HT-29 (cell line): Measurements from ENCODE around the gene DAB1. TPM values are rescaled to one million over a fixed set of nuclear protein-coding genes. Genes with fewer than 3 reads are reported as not detected.

Experiments
- DNase-seq: peaks from one replicate; pipeline ENCODE4 v3.0.0-alpha.2; 2015; ENCODE audit warnings: low spot score
- total RNA-seq: library from RNA; depleted of rRNA; stranded (reverse); fragments of >200 nt; shearing (Covaris generic); gene quantifications from 2 replicates; pipeline ENCODE4 v1.2.3, GENCODE V29; 2014

The DAB1 gene
- total RNA-seq, 1 experiment from 2014 or later = not detected

DNA sequence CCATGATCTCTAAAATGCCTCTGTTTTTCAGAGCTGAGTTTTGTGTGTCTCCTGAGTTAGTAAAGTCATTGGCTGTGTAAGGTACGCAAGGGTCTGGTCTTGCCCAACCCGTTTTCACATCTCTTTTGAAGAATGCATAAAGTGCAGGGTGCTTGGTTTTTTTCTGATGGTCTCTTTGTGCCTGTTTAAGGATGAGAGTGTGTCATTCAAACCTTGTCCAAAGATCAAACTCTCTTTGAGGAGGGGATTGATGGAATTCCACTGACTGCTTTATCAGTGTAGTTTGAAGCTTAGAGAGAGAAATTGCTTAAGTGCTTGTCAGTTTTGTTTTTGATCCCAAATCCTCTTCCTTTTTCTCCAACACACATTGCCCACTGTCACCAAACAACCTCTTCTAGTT lies 438.0 kb downstream of the DAB1 start:
- no peak for DNase-seq

DNA sequence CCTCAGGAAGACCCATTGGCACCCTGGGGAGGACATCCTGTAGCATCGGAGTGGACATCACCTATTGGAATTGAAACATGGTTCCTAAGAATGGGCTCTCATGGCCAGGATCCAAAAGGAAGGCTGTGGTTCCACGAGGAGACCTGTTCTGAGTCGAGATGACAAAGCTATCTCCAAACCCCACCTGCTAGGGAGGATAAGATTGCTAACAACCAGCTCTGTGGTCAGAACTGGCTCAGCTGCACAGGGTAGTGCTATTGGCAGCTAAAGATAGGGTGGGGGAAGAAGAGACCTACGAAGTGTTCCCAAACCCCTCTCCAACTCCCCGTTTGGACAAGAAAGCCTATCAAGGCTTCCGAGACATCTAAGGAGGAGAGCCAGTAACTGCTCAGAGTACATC lies 440.4 kb downstream of the DAB1 start:
- DNase-seq = no peak

DNA sequence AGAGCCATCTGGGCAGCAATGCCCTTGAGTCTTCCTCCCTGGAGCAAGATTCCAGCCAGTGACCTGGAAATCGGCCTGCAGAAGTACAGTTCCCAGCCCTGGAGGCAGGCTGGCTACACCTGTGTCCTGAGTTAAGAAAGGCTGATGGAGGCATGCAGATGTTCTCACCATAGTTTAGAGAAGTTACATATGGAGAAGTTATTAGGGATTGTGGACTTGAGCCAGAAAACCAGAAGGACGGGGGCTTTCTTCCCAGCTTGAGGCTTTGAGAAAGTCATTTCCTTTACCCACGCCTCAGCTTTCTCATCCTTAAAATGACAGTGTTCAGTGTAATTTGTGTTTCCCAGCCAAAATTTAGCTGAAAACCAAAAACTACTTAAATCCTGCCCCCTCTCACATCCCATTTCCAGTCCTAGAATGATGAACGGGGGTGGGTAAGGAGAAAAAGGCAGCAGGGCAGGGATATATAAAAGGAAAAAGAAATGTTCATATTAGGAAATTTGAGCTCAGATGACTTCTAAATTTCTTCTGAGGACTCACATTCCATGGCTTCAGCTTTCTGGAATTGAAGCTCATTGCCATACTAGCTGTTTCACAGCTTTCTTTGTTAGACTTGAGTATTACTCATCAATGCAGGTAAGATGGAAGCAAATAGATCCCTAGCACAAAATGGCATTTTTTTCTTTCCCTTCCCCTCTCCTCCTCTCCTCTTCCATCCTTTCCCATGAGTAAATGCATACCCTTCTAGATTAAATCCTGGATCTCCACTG lies 443.7 kb downstream of the DAB1 start:
- DNase-seq = no peak

DNA sequence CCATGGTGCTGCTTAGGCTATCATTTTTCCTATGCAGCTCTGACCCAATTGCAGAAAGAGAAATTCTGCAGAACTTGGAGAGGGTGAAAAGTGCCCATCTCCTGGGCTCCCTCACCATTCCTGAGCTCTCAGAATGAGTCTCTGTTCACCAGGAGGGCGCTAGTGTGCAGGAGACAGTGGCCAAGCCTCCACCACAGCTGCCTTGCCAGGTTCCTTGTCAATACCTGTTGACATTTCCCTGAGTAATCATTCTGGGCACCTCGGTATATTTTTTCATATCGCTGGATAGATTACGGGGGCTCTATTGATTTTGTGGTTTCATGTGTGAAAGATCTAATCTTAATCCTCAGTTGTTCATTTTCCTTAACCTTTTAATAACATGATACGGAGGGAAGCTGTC lies 445.0 kb downstream of the DAB1 start:
- no peak for DNase-seq

DNA sequence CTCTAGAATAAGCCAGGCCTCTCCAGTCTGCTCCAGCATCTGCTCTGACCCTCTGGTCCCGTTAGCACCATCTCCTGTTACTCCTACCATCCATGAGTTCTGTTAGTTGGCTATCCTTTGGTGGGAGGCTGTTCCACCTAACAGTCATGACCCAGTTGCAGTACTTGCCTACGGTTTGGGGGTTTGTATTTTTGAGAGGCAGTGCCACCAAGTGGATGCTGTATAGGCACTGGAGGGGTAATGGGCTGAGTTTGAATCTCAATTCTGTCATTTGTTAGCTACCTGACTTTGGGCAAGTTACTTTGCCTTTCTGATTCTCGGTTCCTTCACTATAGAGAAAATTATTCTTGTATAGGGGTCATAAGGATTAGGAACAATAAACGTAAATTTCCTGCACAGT lies 445.9 kb downstream of the DAB1 start:
- DNase-seq = no peak

DNA sequence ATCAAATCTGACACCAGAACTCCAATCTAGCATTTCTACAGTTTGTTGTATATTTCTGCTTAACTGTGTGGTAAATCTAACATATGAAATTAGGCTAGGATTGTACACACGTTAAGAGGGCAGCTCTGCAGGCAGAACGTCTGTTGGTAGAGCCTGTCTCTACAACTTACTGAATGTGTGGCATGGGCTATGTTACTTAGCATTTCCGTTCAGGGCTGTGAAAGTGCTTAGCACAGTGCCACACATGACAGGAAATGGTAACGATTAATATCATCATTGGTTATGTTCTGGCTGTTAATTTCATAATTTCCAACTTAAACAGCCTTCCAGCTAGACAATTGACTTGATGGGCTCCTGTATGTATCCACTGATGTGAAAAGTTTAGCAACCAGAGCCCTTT lies 448.4 kb downstream of the DAB1 start:
- DNase-seq = no peak

DNA sequence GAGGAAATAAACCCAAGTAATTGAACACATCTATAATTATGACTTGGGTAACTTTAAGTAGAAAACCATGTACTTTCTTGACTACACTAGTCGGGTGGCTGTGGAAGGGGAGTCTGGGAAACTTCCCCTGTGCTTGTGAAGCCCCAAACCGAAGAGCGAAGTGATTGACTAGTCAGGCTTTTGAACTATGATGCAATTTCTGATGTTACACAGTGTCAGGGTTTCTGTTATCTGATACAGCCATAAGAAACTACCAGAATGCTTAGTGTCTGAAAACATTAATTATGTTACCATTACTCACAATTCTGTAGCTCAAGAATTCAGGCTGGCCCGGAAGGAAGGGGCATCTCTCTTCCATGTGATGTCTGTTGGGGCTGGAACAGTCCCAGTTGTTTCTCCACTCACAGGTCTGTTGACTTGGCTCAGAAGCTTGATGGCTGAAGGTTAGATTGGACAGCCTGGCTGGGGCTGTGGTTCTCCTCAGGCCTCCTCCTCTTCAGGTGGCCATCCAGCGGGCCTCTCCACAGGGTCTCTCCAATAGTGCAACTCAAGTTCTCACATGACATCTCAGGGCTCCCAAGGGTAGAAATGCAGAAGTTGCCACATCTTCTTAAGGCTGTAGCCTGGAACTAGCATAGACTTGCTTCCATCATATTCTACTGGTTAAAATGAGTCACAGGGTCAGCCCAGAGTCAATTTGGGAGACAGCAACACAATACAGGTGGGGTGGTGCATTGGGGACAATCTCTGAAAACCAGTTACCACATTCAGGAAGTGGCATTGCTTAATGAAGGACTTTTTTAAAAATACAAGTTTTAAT lies 449.7 kb downstream of the DAB1 start:
- DNase-seq = no peak

DNA sequence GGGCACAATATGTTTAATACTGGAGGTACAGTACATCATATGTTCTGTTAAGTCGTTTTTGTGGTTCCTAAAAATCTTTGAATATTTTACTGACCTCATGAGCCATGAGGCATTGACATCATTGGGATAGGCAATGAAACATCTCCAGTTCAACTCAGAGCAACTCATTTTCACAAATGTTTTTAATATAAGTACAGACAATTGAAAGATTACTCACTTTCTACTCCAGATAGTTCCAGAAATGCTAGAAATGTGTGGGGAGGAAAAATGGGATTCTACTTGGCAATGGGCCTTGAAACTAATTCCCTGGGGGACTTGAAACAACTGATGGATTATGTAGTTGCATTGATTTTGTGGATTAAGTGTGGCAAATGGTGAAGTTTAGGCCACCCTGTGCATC lies 450.9 kb downstream of the DAB1 start:
- DNase-seq = no peak

DNA sequence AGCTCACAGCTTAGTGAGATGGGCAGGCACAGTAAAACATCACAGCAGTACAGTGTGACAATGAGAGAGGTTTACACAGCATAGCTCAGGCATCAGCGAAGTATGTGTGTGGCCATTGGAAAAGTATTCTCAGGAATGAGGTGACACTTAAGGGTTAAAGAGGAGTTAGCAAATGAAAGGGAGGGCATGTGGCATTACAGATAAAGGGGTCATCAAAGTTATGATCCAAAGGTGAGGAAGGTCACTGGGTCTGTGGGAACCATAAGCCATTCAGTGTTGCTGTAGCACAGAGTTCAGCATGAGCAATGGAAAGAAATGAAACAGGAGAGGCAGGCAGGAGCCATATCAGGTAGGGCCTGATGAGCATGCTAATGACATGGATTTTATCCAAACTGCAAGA lies 453.6 kb downstream of the DAB1 start:
- no peak for DNase-seq

DNA sequence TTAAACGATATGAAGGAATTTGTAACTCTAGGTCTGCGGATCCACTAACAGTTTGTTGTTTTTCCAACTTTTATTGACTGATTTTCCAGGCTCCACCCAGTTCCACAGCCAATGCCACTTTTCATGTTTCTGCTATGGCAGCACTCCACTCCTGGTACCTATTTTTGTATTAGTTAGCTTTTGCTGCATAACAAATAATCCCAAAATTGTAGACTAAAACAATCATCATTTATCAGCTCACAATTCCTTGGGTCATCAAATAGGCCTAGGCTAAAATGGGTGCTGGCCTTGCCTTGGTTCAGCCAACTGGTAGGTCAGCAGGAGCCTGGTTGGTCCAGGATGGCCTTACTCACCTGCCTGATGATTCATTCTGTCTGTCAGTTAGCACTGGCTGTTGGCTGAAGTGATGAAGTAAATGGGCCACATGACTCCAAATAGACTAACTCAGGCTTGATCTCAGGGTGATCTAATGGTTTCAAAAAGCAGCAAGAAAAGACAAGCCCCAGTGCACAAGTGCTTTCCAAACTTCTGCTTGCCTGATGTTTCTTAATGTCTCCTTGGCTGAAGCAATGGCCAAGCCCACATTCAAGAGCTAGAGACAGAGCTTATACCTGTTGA lies 454.9 kb downstream of the DAB1 start:
- no peak for DNase-seq

DNA sequence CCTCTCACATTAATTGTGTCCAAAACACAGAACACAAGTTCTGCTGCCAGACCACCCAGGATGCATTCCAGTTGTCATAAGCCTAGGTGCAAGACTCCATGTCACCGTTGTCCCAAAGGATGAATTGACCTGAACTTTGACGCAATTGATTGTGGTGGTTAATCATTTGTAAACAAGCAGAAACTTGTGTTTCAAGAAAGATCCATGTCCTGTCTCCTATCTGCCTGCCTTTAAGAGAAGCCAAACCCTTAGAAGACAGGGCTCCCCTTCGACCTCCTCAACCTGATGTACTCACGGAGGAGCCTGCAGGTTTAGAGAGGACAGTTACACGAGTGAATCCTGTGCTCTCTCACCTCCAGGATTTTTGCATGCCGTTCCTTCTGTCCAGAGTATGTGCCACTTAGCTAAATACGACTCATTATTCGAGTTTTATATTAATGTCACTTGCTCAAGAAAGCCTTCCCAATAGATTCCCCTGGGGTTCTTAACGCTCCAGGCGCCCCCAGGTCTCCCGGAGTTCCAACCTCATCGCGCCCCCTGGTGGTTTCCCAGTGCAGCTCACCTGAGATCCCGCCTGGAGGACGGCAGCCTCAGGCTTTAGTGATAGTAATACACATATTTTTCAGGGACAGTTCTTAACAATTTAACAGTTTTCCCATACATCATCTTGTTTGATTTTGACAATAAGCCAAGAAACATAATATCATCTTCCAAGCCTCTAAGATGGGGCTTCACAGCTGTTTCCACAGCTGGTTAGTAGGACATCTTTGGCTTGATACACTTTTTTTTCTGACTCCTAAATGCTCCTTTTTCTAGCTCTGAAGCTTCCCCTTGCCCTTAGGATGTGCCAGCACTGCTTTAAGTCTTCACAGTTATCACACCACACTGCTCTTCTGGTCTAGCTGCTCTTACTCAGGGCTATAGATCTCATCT lies 455.7 kb downstream of the DAB1 start:
- peak; percentile 29 for DNase-seq

DNA sequence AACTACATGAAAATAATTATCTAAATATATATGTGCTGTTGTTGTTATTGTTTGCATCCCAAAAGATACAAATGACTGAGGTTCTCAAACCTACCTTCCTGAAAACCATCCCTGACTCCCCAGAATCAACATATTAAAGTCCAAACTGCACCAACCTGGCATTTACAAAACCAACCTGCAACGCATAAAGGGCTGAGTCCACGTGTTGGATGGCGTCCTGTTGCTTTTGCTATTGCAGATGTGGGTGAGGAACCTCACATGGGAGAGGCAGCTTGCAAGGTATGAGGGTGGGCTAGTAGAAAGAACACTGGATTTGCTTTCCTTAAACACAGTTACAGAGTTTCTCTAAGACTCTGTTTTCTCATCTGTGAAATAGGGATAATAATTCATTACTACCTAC lies 456.5 kb downstream of the DAB1 start:
- no peak for DNase-seq

DNA sequence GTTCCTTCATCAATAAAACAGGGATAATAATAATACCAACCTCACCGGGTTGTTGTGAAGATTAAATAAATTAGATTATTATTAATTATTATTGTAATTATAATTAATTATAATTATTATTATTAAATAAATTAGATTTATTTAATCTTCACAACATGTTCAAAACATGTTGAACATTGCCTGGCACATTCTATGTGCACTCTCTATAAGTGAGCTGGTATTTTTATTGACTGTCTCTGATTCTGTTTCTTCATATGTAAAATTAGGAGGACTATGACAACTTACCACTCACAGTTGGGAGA lies 457.2 kb downstream of the DAB1 start:
- no peak for DNase-seq

DNA sequence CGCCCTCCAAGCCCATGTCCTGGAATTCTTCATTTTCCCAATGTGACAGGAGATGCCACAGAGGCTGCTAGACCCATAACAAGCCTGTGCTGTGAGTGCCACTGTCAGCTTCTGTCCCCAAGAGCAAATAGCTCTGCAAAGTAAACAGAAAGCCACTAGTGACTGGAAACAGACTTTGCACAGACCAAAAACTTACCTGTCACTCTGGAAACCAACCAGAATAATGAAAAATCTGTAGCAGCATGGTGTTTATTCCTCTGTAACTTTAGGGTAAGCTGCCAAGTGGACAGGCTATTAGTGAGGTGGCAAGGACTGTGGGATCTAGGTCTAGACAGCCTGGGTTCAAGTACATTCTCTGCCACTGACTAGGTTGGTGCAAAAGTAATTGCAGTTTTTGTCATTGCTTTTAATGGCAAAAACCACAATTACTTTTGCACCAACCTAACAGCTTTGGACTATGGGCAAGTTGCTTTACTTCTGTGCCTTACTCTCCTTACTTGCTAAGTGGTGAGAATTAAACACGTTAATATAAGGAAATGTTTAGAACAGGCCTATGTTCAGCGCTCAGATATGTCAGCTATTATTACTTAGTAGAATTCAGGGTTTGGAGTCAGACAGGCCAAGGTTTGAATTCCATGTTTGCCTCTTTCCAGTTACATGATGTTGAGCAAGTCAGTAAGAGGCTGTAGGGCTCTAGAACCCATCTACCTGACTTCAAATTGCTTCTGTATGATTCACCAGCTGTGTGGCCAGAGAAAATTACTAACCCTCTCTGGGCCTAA lies 457.8 kb downstream of the DAB1 start, which contains the start of gene C8B:
Gene C8B (minus strand): TSS at position 100 of the 782 bp plus-strand sequence. CDS start 67 bp downstream, at position 33.
- no peak for DNase-seq

DNA sequence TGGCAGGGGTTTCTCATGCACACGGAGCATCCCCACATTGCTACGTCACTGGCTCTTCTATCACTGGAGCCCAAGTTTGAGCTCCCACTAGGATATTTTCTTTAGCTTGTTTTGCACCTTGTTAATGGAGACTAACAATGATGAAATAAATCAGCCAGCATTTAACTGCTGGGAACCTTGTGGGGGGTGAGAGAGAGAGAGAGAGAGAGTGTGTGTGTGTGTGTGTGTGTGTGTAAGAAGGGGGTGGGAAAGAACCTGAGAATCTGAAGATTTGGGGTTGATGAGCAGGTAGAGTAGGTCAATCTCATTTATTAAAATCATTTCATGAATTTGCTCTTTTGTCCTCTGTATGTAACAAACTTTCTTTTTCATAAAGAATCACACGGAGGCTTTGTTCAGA lies 458.7 kb downstream of the DAB1 start:
- DNase-seq = no peak

DNA sequence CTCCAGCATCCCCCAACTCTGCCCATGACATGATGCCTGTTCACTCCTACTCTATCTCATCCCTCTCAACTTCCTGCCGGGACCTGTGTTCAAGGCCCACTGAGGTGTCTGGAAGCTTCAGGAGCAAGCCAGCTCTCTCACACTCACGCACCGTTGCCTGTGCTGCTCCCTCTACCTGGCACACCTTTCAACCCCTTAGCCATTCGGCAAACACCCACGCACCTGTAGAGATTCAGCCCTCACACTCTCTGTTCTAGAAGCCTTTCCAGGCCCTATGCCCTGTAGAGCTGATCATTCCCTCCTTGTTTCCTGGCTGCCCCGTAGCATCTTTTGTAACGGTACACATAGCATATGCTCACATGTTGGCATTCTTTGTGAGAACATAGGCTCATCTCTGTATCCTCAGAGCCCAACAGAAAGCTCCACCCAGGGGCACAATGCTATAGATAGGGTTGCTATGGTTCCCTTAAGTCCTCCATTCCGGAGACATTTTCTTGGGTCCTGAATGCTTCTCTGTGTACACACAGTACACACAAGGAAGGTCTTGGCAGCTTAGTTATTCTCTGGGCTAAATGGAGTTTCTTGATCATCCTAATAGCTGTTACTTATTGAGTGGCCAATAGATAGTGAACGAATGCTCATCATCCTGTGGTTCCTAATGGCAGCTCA lies 459.4 kb downstream of the DAB1 start:
- DNase-seq = no peak

DNA sequence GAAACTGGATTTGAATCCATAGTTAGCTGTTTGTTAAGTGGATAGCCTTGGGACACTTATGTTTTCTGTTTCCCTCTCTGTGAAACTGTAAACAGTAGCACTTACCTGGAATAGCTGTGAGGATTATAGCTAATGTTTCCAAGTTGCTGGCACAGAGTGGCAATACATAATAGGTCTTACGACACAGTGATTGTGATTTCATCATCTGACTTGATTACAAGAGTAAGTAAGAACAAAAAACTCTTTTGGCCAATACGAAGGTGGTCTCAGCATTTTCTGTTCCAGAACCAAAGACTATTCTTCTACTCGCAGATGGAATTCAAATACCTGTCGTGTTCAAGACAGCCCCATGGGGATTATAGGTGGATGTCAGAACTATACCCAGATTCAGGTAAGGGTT lies 460.2 kb downstream of the DAB1 start:
- DNase-seq = no peak

DNA sequence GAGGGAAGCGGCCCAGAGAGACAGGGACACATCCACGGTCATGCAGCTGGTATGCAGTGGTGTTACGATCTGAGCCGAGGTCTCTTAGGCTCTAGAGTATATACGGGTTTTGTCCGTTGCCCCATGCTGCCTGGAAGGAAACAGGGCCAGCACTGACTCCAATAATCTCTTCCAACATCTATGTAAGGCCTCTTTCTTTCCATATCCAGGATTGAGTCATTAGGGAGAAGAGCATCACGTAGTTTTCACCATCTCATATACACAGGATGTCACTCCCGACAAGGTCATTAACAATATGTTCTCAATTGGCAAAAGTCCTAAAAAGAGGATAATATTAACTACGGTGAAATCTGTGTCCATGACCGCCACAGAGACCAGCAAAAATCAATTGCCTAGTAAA lies 462.4 kb downstream of the DAB1 start:
- no peak for DNase-seq

DNA sequence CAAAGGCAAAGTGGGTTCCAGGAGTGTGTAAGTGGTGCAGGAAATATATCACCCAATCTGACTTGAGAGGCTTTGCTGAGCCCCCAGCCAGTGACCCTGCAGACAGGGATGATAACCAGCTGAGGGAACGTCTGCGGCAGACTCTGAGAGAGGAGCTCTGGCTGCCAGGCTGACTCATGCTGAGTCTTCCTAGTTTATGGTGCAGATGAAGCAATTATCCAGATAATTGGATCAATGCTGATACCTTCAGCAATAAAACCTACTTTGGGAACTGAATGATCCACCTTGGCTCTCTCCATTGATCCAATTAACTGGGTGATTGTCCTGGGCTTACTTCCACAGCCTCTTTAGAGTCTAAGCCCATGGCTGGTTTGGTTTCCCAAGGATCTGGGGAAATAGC lies 465.3 kb downstream of the DAB1 start:
- no peak for DNase-seq

DNA sequence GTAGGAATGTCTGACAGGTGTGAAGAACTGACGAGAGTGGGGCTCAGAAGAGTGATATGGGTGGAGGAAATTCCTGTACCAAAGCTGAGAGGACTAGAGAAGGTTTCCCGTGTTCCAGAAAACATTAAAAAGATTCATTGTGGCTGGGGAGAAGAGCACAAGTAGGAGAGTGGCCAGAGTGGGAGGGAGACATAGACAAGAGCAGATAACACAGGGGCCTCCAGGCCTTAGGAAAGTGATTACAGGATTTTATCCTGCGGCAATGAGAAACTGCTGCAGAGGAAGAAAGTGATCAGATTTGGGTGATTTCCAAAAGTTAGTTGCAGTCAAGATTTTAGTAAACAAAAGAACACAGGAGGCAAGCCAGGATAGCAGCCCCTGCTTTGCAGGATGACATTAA lies 465.9 kb downstream of the DAB1 start:
- no peak for DNase-seq
